Small intestine (tissue), 7 donors: ENCODE results near the gene PARD6A. TPM values are rescaled to one million over a fixed set of nuclear protein-coding genes. Genes with fewer than 3 reads are reported as not detected.
A peak's percentile ranks its signal among the peaks of the same experiment; 100 is the strongest.

ENCODE experiments used
- DNase-seq, 2 donors: peaks; one replicate each; pipeline versions ENCODE4 v3.0.0 to v3.0.0-alpha.2; 2013
- FAIRE-seq: peaks from 2 replicates; lab custom pipeline; 2012; peaks lifted over from hg19 to GRCh38; lab: Jason Lieb, UNC
- H3K27ac ChIP-seq, 3 donors: one replicate each; pipeline ENCODE4 v1.5.1; 2013; ENCODE audit warnings: low read length in 2 of 3, mild to moderate bottlenecking in 2 of 3, control low read depth in 1 of 3, inconsistent platforms in 1 of 3, low read depth in 1 of 3, moderate library complexity in 1 of 3
- H3K27me3 ChIP-seq, 3 donors: one replicate each; pipeline ENCODE4 v1.6.1; 2013; ENCODE audit warnings: low read length in 3 of 3, inconsistent platforms in 1 of 3; ENCODE audit not compliant: control insufficient read depth in 3 of 3, insufficient read depth in 3 of 3
- H3K36me3 ChIP-seq, 3 donors: one replicate each; pipeline ENCODE4 v1.6.1; 2013; ENCODE audit warnings: low read length in 3 of 3, inconsistent platforms in 1 of 3, low read depth in 1 of 3, mild to moderate bottlenecking in 1 of 3, moderate library complexity in 1 of 3; ENCODE audit not compliant: control insufficient read depth in 3 of 3, insufficient read depth in 2 of 3
- H3K4me1 ChIP-seq, 3 donors: one replicate each; pipeline ENCODE4 v1.6.1; 2013; ENCODE audit warnings: low read length in 2 of 3, inconsistent platforms in 1 of 3, low read depth in 1 of 3, mild to moderate bottlenecking in 1 of 3, moderate library complexity in 1 of 3; ENCODE audit not compliant: control insufficient read depth in 3 of 3, insufficient read depth in 2 of 3
- H3K4me3 ChIP-seq, 3 donors: one replicate each; pipeline ENCODE4 v1.5.1; 2013; ENCODE audit warnings: low read length in 3 of 3, control low read depth in 1 of 3, inconsistent platforms in 1 of 3, low read depth in 1 of 3, mild to moderate bottlenecking in 1 of 3, moderate library complexity in 1 of 3
- H3K9me3 ChIP-seq, 2 donors: one replicate each; pipeline ENCODE4 v1.6.1; 2013; ENCODE audit warnings: low read depth in 1 of 2, low read length in 1 of 2; ENCODE audit not compliant: control insufficient read depth in 2 of 2, insufficient read depth in 1 of 2
- WGBS, 3 donors: extraction: QIAGEN DNeasy Blood & Tissue Kit; methylation state at CpG; one replicate each; pipeline ENCODE4 v1.1.7; 2013; 5-methylcytosine and 5-hydroxymethylcytosine counted together
- polyA plus RNA-seq, 4 donors: library from polyadenylated mRNA; stranded (reverse) in 3 of 4; unstranded in 1 of 4; fragments of 200-250 nt in 3 of 4; fragments of 120-200 nt in 1 of 4; gene quantifications; one replicate each; pipeline versions ENCODE4 v1.2.1 to v1.2.3, GENCODE V29; 2013
- donor health status: healthy with polysubstance abuse.
- donor health status: control.
- donor health status: control.
- donor health status: Bipolar disorder and iron deficiency.
- donor health status: healthy.

Gene PARD6A
- polyA plus RNA-seq, 4 donors = 1.0 to 6.8 (median 2.7) TPM

DNA sequence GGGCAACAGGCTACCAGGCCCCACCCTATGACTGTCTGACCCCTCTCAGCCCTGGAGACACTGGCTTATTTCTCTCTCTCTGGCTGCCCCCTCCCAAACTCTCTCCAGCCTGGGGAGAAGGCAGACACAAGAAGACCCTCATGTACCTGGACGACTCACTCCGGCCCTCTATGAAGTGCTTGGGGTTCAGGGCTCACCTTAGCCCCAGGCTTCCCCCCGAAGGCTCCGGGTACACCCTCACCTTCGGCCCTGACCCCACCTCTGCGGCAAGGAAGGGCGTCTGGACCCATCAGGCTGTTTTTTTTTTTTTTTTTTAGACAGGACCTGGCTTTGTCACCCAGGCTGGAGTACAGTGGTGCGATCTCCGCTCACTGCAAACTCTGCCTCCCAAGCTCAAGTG is 16.7 kb upstream of the PARD6A start:
- H3K27ac ChIP-seq = no peak overlapping the region
- no peaks in the 10 kb centered on the region for H3K9me3 ChIP-seq
- H3K4me3 ChIP-seq = no peak overlapping the region
- DNase-seq (no peak), FAIRE-seq (no peak)
- peaks cover 0 to 5% (median 1%) of the 10 kb centered on the region in 3 donors for H3K36me3 ChIP-seq
- 81 to 87% (median 83%) methylated on average over 8 to 9 of the region's 9 CpGs for WGBS, 3 donors
- peaks cover 4 to 51% (median 6%) of the 10 kb centered on the region in 3 donors for H3K27me3 ChIP-seq
- H3K4me1 ChIP-seq = no peaks in the 10 kb centered on the region

DNA sequence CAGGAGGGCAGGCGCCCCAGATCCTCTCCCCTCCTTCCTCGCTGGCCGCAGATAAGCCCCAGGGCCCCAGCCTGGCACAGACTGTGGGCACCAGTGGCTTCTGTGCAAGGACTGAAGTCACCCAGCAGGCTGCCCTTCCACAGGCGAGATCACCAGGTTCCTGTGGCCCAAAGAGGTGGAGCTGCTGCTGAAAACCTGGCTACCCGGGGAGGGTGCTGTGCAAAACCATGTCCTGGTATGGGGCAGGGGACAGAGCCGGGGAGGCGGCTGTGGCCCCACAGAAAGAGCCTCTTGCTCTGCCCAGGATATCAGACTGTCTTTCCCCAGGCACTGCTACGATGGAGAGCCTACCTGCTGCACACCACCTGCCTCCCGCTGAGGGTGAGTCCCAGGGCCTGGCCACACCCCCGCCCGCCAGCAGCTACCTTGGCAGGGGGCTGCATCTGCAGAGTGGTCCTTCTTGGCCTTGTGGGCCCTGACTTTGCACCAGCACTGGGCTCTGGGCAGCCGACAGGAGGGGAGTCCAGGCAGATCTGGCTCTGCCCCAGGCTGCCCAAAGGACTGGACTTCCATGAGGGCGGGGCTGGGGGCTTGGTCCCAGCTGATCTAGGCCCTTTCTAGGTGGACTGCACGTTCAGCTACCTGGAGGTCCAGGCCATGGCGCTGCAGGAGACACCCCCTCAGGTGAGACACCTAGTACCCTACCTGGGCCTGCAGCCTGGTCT is 15.2 kb upstream of the PARD6A start:
- FAIRE-seq = no peak
- 68 to 72% (median 69%) methylated on average over 12 to 15 of the region's 15 CpGs for WGBS, 3 donors
- peaks cover 4 to 66% (median 12%) of the 10 kb centered on the region in 3 donors for H3K27me3 ChIP-seq
- peaks cover 0 to 5% (median 0%) of the 10 kb centered on the region in 3 donors for H3K4me1 ChIP-seq
- no peaks in the 10 kb centered on the region for H3K36me3 ChIP-seq
- DNase-seq = no peak
- peak overlapping the region in 2 of 3 donors; percentile 23 to 47 for H3K4me3 ChIP-seq
- peak overlapping the region in 2 of 3 donors; percentile 63 to 66 for H3K27ac ChIP-seq
- H3K9me3 ChIP-seq = no peaks in the 10 kb centered on the region

- Histone ChIP-seq H3K4me3 (no peak overlapping the region), H3K9me3 (no peaks in the 10 kb centered on the region), H3K27ac (no peak overlapping the region), H3K4me1 (peaks cover 0 to 5% (median 0%) of the 10 kb centered on the region in 3 donors), H3K27me3 (peaks cover 4 to 82% (median 17%) of the 10 kb centered on the region in 3 donors), H3K36me3 (no peaks in the 10 kb centered on the region)
- DNase-seq (no peak), FAIRE-seq (no peak)
- WGBS, 3 donors = 54 to 74% (median 66%) methylated on average over 15 of the region's 15 CpGs
Measured at GRCh38 chr16:67647111-67647651, 13.6 kb upstream of the PARD6A start.

GRCh38 chr16:67647681-67648080 is 13.1 kb upstream of the PARD6A start:
- whole genome bisulfite sequencing, 3 donors = 62 to 77% (median 69%) methylated on average over 9 to 13 of the region's 13 CpGs
- peaks cover 4 to 87% (median 17%) of the 10 kb centered on the region in 3 donors for H3K27me3 ChIP-seq
- FAIRE-seq = no peak

GRCh38 chr16:67648088-67648763 is 12.5 kb upstream of the PARD6A start:
- WGBS, 3 donors = 23 to 42% (median 32%) methylated on average over 50 to 65 of the region's 65 CpGs
- Histone ChIP-seq H3K27me3 (peaks cover 4 to 89% (median 17%) of the 10 kb centered on the region in 3 donors), H3K4me3 (no peak overlapping the region), H3K27ac (no peak overlapping the region), H3K36me3 (no peaks in the 10 kb centered on the region), H3K9me3 (no peaks in the 10 kb centered on the region), H3K4me1 (peaks cover 0 to 7% (median 0%) of the 10 kb centered on the region in 3 donors)
- FAIRE-seq (no peak), DNase-seq (no peak)

More at GRCh38 chr16:67647681-67648080, 13.1 kb upstream of the PARD6A start:
- Histone ChIP-seq H3K36me3 (no peaks in the 10 kb centered on the region), H3K9me3 (no peaks in the 10 kb centered on the region), H3K4me3 (no peak overlapping the region), H3K27ac (no peak overlapping the region), H3K4me1 (peaks cover 0 to 5% (median 0%) of the 10 kb centered on the region in 3 donors)
- DNase-seq = no peak

- WGBS, 3 donors = 38 to 60% (median 60%) methylated on average over 32 to 35 of the region's 35 CpGs
Measured at GRCh38 chr16:67648764-67649407, 11.9 kb upstream of the PARD6A start.

DNA sequence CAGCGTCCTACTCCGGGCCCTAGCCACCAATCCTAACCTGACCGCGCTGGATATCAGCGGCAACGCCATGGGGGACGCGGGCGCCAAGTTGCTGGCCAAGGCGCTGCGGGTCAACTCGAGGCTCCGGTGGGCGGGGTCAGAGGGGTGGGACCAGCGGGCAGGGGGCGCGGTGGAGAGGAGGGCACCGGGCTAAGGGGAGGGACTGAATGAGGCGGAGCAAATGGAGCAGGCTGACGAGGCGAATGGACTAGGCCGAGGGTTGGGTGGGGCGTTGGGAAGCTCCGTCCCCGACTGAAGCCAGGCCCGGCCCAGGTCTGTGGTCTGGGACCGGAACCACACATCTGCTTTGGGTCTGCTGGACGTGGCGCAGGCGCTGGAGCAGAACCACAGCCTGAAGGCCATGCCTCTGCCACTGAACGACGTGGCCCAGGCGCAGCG is 11.2 kb upstream of the PARD6A start:
- H3K4me1 ChIP-seq = peaks cover 0 to 8% (median 0%) of the 10 kb centered on the region in 3 donors
- FAIRE-seq = no peak
- peaks cover 4 to 92% (median 19%) of the 10 kb centered on the region in 3 donors for H3K27me3 ChIP-seq
- no peak overlapping the region for H3K4me3 ChIP-seq
- no peaks in the 10 kb centered on the region for H3K36me3 ChIP-seq
- DNase-seq = peak; percentile 31 to 56
- peaks cover 0 to 3% of the 10 kb centered on the region in 2 donors for H3K9me3 ChIP-seq
- WGBS, 3 donors = 21 to 38% (median 35%) methylated on average over 32 to 34 of the region's 34 CpGs
- H3K27ac ChIP-seq = no peak overlapping the region

More at GRCh38 chr16:67648764-67649407, 11.9 kb upstream of the PARD6A start:
- Histone ChIP-seq H3K36me3 (no peaks in the 10 kb centered on the region), H3K27me3 (peaks cover 4 to 92% (median 19%) of the 10 kb centered on the region in 3 donors), H3K4me3 (no peak overlapping the region), H3K4me1 (peaks cover 0 to 8% (median 0%) of the 10 kb centered on the region in 3 donors), H3K9me3 (peaks cover 0 to 3% of the 10 kb centered on the region in 2 donors), H3K27ac (no peak overlapping the region)
- FAIRE-seq (no peak), DNase-seq (no peak)

- peaks cover 0 to 8% (median 0%) of the 10 kb centered on the region in 3 donors for H3K4me1 ChIP-seq
- H3K4me3 ChIP-seq = no peak overlapping the region
- no peaks in the 10 kb centered on the region for H3K36me3 ChIP-seq
- no peak overlapping the region for H3K27ac ChIP-seq
- 54 to 69% (median 69%) methylated on average over 8 of the region's 8 CpGs for WGBS, 3 donors
- no peak for DNase-seq
- H3K9me3 ChIP-seq = peaks cover 0 to 3% of the 10 kb centered on the region in 2 donors
- no peak for FAIRE-seq
- H3K27me3 ChIP-seq = peaks cover 4 to 95% (median 19%) of the 10 kb centered on the region in 3 donors
Measured at GRCh38 chr16:67650023-67650422, 10.7 kb upstream of the PARD6A start.
